Activated CD8-positive, alpha-beta memory T cell treated with anti-CD3 and anti-CD28 coated beads for 1 hour (primary cell): ENCODE measurements around the gene TFF1.

Experiments used
- DNase-seq, 2 donors: peaks; one replicate each; pipeline ENCODE4 v3.0.0-alpha.2; 2020; ENCODE audit warnings: low read depth in 1 of 2; ENCODE audit errors: extremely low read depth in 1 of 2

Gene TFF1

GRCh38 chr21:42365770-42366169 lies 565 bp downstream of the TFF1 start:
- no peak for DNase-seq

- no peak for DNase-seq
These were observed 1.9 kb downstream of the TFF1 start for GRCh38 chr21:42364304-42364865.

- no peak for DNase-seq
These were observed 3.0 kb downstream of the TFF1 start for GRCh38 chr21:42363312-42363711.

- no peak for DNase-seq
These were observed 3.6 kb downstream of the TFF1 start for GRCh38 chr21:42362700-42363099.

- no peak for DNase-seq
These were observed 4.1 kb downstream of the TFF1 start for GRCh38 chr21:42362198-42362597.

- DNase-seq = no peak
These were observed 5.0 kb downstream of the TFF1 start for GRCh38 chr21:42361286-42361685.

- no peak for DNase-seq
These were observed 6.0 kb downstream of the TFF1 start for GRCh38 chr21:42360317-42360716.

GRCh38 chr21:42358937-42359336 lies 7.4 kb downstream of the TFF1 start:
- DNase-seq = no peak

GRCh38 chr21:42358261-42358660 lies 8.1 kb downstream of the TFF1 start:
- DNase-seq = no peak

GRCh38 chr21:42357307-42357706 lies 9.0 kb downstream of the TFF1 start:
- no peak for DNase-seq

GRCh38 chr21:42356650-42357049 lies 9.7 kb downstream of the TFF1 start:
- no peak for DNase-seq

GRCh38 chr21:42356046-42356445 lies 10.3 kb downstream of the TFF1 start:
- DNase-seq = no peak

- DNase-seq = no peak
These were observed 12.7 kb downstream of the TFF1 start for GRCh38 chr21:42353623-42354022.

- no peak for DNase-seq
These were observed 13.8 kb downstream of the TFF1 start for GRCh38 chr21:42352441-42353095.

GRCh38 chr21:42351626-42352440 lies 14.5 kb downstream of the TFF1 start:
- no peak for DNase-seq

- DNase-seq = no peak
These were observed 15.4 kb downstream of the TFF1 start, which contains the start of gene TFF2 for GRCh38 chr21:42350927-42351426. TFF2 (minus strand) TSS chr21:42350994; CDS start chr21:42350957, 37 bp downstream.

GRCh38 chr21:42350318-42350910 lies 15.9 kb downstream of the TFF1 start:
- no peak for DNase-seq

- no peak for DNase-seq
These were observed 16.7 kb downstream of the TFF1 start for GRCh38 chr21:42349420-42350317.

- no peak for DNase-seq
These were observed 17.6 kb downstream of the TFF1 start for GRCh38 chr21:42348762-42349161.

- no peak for DNase-seq
These were observed 18.6 kb downstream of the TFF1 start for GRCh38 chr21:42347601-42348327.
